DND-41 (cell line): ENCODE measurements around the gene PSMB9.

ENCODE experiments used
- ATAC-seq: fragments of 200-7000 bp; cut with Tn5 transposase; 3 replicates; pipeline ENCODE4 v1.9.1; 2021; ENCODE audit warnings: low read depth; ENCODE audit not compliant: insufficient read depth
- DNase-seq: peaks from one replicate; pipeline ENCODE4 v3.0.0-alpha.2; 2020
- H2AFZ ChIP-seq: 2 replicates; pipeline ENCODE4 v1.6.0; 2012; ENCODE audit warnings: low read depth, low read length
- H3K27ac ChIP-seq: 2 replicates; pipeline ENCODE4 v1.5.1; 2012; ENCODE audit warnings: low read length, inconsistent platforms
- H3K27me3 ChIP-seq: fragments of 200-600 bp; sonication (generic); 2 replicates; pipeline ENCODE4 v1.6.0; 2012; ENCODE audit warnings: low read length, mild to moderate bottlenecking, inconsistent platforms; ENCODE audit not compliant: insufficient read depth, poor library complexity
- H3K36me3 ChIP-seq: 2 replicates; pipeline ENCODE4 v1.5.1; 2012; ENCODE audit warnings: low read length, inconsistent platforms; ENCODE audit not compliant: insufficient read depth
- H3K4me1 ChIP-seq: 2 replicates; pipeline ENCODE4 v1.5.1; 2012; ENCODE audit warnings: mild to moderate bottlenecking, low read length; ENCODE audit not compliant: insufficient read depth
- H3K4me2 ChIP-seq: 2 replicates; pipeline ENCODE4 v1.6.0; 2012; ENCODE audit warnings: mild to moderate bottlenecking, moderate library complexity, low read length, inconsistent platforms; ENCODE audit not compliant: insufficient read depth
- H3K4me3 ChIP-seq, 2 experiments: fragments of 200-600 bp in 1 of 2; shearing (Covaris generic) in 1 of 2; 2 replicates each; pipeline ENCODE4 v1.5.1; 2012 to 2016; ENCODE audit warnings: inconsistent platforms in 2 of 2, low read length in 2 of 2, mild to moderate bottlenecking in 2 of 2, low read depth in 1 of 2, moderate library complexity in 1 of 2
- H3K79me2 ChIP-seq: 2 replicates; pipeline ENCODE4 v1.6.0; 2012; ENCODE audit warnings: low read length, inconsistent platforms; ENCODE audit not compliant: insufficient read depth
- H3K9ac ChIP-seq: 2 replicates; pipeline ENCODE4 v1.6.0; 2012; ENCODE audit warnings: low read depth, mild to moderate bottlenecking, inconsistent platforms, low read length, moderate library complexity
- H3K9me3 ChIP-seq: 2 replicates; pipeline ENCODE4 v1.5.1; 2012; ENCODE audit warnings: low read length, moderate library complexity, mild to moderate bottlenecking, inconsistent platforms; ENCODE audit not compliant: insufficient read depth, severe bottlenecking
- H4K20me1 ChIP-seq: 2 replicates; pipeline ENCODE4 v1.6.0; 2012; ENCODE audit warnings: low read length; ENCODE audit not compliant: insufficient read depth
- EZH2 ChIP-seq: IDR thresholded peaks from 3 replicates; pipeline ENCODE4 v1.6.1; 2012; ENCODE audit warnings: borderline replicate concordance, low read depth, mild to moderate bottlenecking, moderate library complexity, low read length, inconsistent platforms; ENCODE audit not compliant: severe bottlenecking
- TF ChIP-seq, protein P1 (sequence below): IDR thresholded peaks from 2 replicates; pipeline ENCODE4 v1.5.1; 2012; ENCODE audit warnings: borderline replicate concordance, low read length, moderate library complexity, mild to moderate bottlenecking; ENCODE audit not compliant: poor library complexity, severe bottlenecking; ENCODE audit errors: extremely low read depth

Gene PSMB9

DNA sequence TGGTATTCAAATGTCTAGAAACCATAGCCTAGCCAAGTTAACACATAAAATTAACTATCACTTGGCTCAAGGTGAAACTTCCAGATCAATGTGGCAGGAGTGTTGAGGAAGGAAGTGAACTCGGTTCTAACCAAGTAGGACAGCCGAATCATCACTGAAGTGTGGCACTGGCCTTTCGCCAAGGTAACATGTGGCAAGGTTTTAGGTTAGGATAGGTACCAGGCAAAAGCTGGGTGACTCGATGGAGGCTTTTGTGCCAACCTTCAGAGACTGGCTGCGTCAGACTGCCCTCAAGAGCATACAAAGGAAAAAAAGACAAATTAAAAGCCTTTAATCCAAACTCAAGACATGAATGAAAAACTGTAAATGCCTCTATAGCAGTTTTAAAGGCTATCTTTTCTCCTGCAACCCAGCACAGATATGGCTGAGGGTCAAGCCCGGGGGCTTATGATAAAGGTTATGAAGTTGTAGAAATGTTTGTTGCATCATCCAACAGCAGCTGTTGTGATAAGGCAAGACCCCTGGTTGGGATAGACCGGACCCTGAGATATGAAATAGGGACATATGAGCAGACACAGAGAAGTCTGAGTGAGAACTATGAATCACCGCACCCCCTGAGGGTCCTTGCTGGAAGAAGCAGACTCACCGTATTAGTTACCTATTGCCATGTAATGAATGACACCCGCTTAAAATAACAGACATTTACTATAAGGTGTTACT is 11.9 kb downstream of the PSMB9 start:
- H3K27ac ChIP-seq: no peak overlapping the region
- TF ChIP-seq, protein P1, sequence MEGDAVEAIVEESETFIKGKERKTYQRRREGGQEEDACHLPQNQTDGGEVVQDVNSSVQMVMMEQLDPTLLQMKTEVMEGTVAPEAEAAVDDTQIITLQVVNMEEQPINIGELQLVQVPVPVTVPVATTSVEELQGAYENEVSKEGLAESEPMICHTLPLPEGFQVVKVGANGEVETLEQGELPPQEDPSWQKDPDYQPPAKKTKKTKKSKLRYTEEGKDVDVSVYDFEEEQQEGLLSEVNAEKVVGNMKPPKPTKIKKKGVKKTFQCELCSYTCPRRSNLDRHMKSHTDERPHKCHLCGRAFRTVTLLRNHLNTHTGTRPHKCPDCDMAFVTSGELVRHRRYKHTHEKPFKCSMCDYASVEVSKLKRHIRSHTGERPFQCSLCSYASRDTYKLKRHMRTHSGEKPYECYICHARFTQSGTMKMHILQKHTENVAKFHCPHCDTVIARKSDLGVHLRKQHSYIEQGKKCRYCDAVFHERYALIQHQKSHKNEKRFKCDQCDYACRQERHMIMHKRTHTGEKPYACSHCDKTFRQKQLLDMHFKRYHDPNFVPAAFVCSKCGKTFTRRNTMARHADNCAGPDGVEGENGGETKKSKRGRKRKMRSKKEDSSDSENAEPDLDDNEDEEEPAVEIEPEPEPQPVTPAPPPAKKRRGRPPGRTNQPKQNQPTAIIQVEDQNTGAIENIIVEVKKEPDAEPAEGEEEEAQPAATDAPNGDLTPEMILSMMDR: no peak
- no peak for TF ChIP-seq EZH2
- no peaks in the 10 kb centered on the region for H4K20me1 ChIP-seq
- H3K9ac ChIP-seq: no peak overlapping the region
- no peaks in the 10 kb centered on the region for H3K27me3 ChIP-seq
- ATAC-seq (no peak), DNase-seq (no peak)
- no peak overlapping the region for H3K4me3 ChIP-seq
- H3K79me2 ChIP-seq: no peaks in the 10 kb centered on the region
- H3K9me3 ChIP-seq: no peaks in the 10 kb centered on the region
- H3K4me1 ChIP-seq: 0 out of 2 replicates have a peak, but pooled peaks cover 2% of the 10 kb centered on the region
- H2AFZ ChIP-seq: no peak overlapping the region
- H3K4me2 ChIP-seq: no peak overlapping the region
- H3K36me3 ChIP-seq: 0 out of 2 replicates have a peak, but pooled peaks cover 5% of the 10 kb centered on the region

DNA sequence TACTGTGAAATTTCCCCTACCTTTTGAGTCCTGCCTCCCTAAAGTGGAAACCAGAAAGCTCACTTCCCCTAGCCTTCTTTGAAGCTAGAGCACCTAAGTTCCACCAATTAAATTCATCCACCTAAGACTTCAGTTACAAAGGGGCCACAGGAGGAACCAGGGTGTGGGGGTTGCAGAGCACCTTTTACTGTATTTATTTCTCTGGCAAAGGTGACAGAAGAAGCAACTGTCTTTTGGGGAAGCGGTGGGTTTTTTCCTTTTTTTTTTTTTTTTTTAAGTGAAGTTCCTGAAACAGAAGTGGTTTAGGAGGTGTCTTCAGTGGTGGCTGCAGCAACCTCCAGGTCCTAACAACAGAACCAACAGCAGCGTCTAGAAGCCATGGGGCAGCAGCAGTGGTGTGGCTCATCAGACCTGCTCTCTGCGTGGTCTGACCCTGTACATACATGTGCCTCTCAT is 13.1 kb downstream of the PSMB9 start:
- H3K9ac ChIP-seq: no peak overlapping the region
- H3K36me3 ChIP-seq: no peaks in the 10 kb centered on the region
- H3K4me2 ChIP-seq: no peak overlapping the region
- no peak overlapping the region for H3K4me3 ChIP-seq
- no peak overlapping the region for H3K27ac ChIP-seq
- DNase-seq (no peak), ATAC-seq (no peak)
- no peaks in the 10 kb centered on the region for H3K27me3 ChIP-seq
- TF ChIP-seq, protein P1: no peak
- no peak for TF ChIP-seq EZH2
- H3K4me1 ChIP-seq: 0 out of 2 replicates have a peak, but pooled peaks cover 2% of the 10 kb centered on the region
- no peaks in the 10 kb centered on the region for H3K79me2 ChIP-seq
- no peaks in the 10 kb centered on the region for H3K9me3 ChIP-seq
- H4K20me1 ChIP-seq: no peaks in the 10 kb centered on the region
- peak overlapping the region; percentile 15; the same call in 1 of the 2 replicates for H2AFZ ChIP-seq

DNA sequence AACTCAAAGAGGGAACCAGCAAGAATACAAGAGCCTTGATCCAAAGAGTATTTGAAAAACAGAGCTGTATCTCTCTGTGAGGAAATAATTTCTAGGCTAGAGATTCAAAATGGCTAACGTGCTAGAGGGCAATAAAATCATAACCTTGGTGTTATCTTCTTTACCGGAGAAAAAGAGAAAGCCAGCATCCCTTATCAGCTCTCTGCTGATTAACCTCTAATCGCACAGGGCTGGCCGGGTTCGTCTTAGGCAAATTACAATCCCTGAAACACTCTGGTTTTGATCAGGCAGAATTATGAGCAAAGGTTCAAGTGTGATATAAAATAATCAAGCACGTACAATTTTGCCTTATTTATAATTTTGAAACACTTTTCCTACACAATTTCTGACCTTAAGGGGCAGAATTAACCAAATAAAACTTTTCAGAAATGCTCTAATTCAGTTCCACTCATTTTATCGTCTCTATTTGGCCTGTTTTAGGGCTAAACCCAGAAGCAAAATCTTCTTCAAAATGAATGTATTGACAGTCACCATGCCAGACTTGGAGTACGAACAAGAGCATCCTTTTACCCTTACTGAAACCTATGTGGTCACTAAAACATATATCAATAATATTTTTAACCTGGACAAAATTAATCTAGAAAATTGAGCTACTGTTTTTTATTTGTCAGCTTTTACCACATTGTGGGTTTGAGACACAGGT is 13.7 kb downstream of the PSMB9 start:
- H3K27me3 ChIP-seq: peaks cover 5% of the 10 kb centered on the region
- TF ChIP-seq, protein P1: no peak
- TF ChIP-seq EZH2: no peak
- H3K27ac ChIP-seq: no peak overlapping the region
- H2AFZ ChIP-seq: peak overlapping the region; percentile 15; the same call in 1 of the 2 replicates
- H3K4me2 ChIP-seq: no peak overlapping the region
- no peak overlapping the region for H3K9ac ChIP-seq
- H3K79me2 ChIP-seq: no peaks in the 10 kb centered on the region
- 0 out of 2 replicates have a peak, but pooled peaks cover 2% of the 10 kb centered on the region for H3K4me1 ChIP-seq
- no peaks in the 10 kb centered on the region for H3K36me3 ChIP-seq
- no peaks in the 10 kb centered on the region for H4K20me1 ChIP-seq
- DNase-seq: no peak
- peak; percentile 47; the same call in 2 of the 3 replicates for ATAC-seq
- H3K4me3 ChIP-seq: no peak overlapping the region
- H3K9me3 ChIP-seq: no peaks in the 10 kb centered on the region
